H1 (cell line): ENCODE measurements around the gene NPL. TPM values are rescaled to one million over a fixed set of nuclear protein-coding genes. Genes with fewer than 3 reads are reported as not detected.

ENCODE experiments used
- CTCF ChIA-PET: fragments of 300-600 bp; sonication (Branson Sonifier 250); formaldehyde crosslinking; loops from one replicate; lab custom pipeline; 2021; ENCODE audit not compliant: partially characterized antibody; lab: Charles Lee
- POLR2A ChIA-PET: fragments of 300-600 bp; sonication (Branson Sonifier 250); formaldehyde crosslinking; loops from one replicate; lab custom pipeline; 2021; ENCODE audit warnings: inconsistent platforms; ENCODE audit not compliant: partially characterized antibody; lab: Charles Lee
- DNase-seq, 2 experiments: peaks; one replicate each; pipeline versions ENCODE4 v3.0.0 to v3.0.0-alpha.2; 2010 to 2022; ENCODE audit warnings: low spot score in 2 of 2, low read depth in 1 of 2, mixed read lengths in 1 of 2
- FAIRE-seq: peaks from 2 replicates; lab custom pipeline; 2011; peaks lifted over from hg19 to GRCh38; lab: Jason Lieb, UNC
- H2AFZ ChIP-seq: 2 replicates; pipeline ENCODE4 v1.8.1; 2012; ENCODE audit warnings: low read length, inconsistent platforms
- H2AK5ac ChIP-seq: 2 replicates; pipeline ENCODE4 v1.6.1; 2013; ENCODE audit warnings: low read depth, low read length
- H2BK120ac ChIP-seq: replicated peaks from 2 replicates; pipeline ENCODE3; 2013; ENCODE audit warnings: low read depth, low read length, inconsistent platforms
- H2BK12ac ChIP-seq: 2 replicates; pipeline ENCODE4 v1.6.1; 2013; ENCODE audit warnings: low read depth, low read length
- H2BK15ac ChIP-seq: 2 replicates; pipeline ENCODE4 v1.6.1; 2013; ENCODE audit warnings: low read length
- H2BK20ac ChIP-seq: 2 replicates; pipeline ENCODE4 v1.6.1; 2013; ENCODE audit warnings: low read length
- H2BK5ac ChIP-seq: 2 replicates; pipeline ENCODE4 v1.6.1; 2013; ENCODE audit warnings: low read depth, low read length
- H3K14ac ChIP-seq: 2 replicates; pipeline ENCODE4 v1.6.1; 2013; ENCODE audit warnings: inconsistent platforms; ENCODE audit not compliant: insufficient read length
- H3K18ac ChIP-seq: 2 replicates; pipeline ENCODE4 v1.6.1; 2013; ENCODE audit warnings: low read length; ENCODE audit errors: extremely low read depth
- H3K23ac ChIP-seq: 2 replicates; pipeline ENCODE4 v1.6.1; 2013; ENCODE audit warnings: inconsistent platforms; ENCODE audit not compliant: insufficient read length
- H3K23me2 ChIP-seq: 2 replicates; pipeline ENCODE4 v1.6.1; 2013; ENCODE audit warnings: low read depth, low read length
- H3K27ac ChIP-seq: 2 replicates; pipeline ENCODE4 v1.6.1; 2011; ENCODE audit warnings: low read depth, low read length, inconsistent platforms
- H3K27me3 ChIP-seq, 4 experiments: replicated peaks in 1 of 4; 1 replicate in 1 of 4; 2 replicates in 3 of 4; pipeline versions ENCODE4 v1.6.1 to v1.8.1; 2011 to 2013; ENCODE audit warnings: low read length in 3 of 4, mild to moderate bottlenecking in 3 of 4, inconsistent platforms in 2 of 4, mixed read lengths in 2 of 4, moderate library complexity in 1 of 4; ENCODE audit not compliant: control insufficient read depth in 3 of 4, insufficient read depth in 3 of 4; ENCODE audit errors: extremely low read depth in 1 of 4
- H3K36me3 ChIP-seq, 4 experiments: 2 replicates each; pipeline versions ENCODE4 v1.6.1 to v1.8.1; 2011 to 2013; ENCODE audit warnings: mild to moderate bottlenecking in 4 of 4, low read length in 3 of 4, moderate library complexity in 2 of 4, control low read depth in 1 of 4, inconsistent platforms in 1 of 4; ENCODE audit not compliant: insufficient read depth in 4 of 4, control insufficient read depth in 2 of 4
- H3K4ac ChIP-seq: replicated peaks from 2 replicates; pipeline ENCODE3; 2013; ENCODE audit warnings: low read length, low read depth, mixed read lengths, inconsistent platforms; ENCODE audit not compliant: insufficient read length
- H3K4me1 ChIP-seq, 4 experiments: replicated peaks in 1 of 4; 1 replicate in 1 of 4; 2 replicates in 3 of 4; pipeline versions ENCODE4 v1.6.1 to v1.8.1; 2011 to 2013; ENCODE audit warnings: low read length in 3 of 4, inconsistent platforms in 2 of 4, mixed read lengths in 1 of 4; ENCODE audit not compliant: insufficient read depth in 4 of 4, control insufficient read depth in 3 of 4
- H3K4me2 ChIP-seq, 2 experiments: 2 replicates each; pipeline versions ENCODE4 v1.6.1 to v1.8.1; 2011 to 2013; ENCODE audit warnings: low read depth in 2 of 2, low read length in 2 of 2, control low read depth in 1 of 2, inconsistent platforms in 1 of 2, mild to moderate bottlenecking in 1 of 2; ENCODE audit not compliant: insufficient read depth in 1 of 2
- H3K4me3 ChIP-seq, 4 experiments: fragments of 200-600, 300-600 bp in 1 of 4; sonication (generic), shearing (Covaris generic), sonication (Bioruptor Twin) in 1 of 4; 2 replicates each; pipeline versions ENCODE4 v1.5.1 to v1.8.1; 2011 to 2016; ENCODE audit warnings: low read length in 4 of 4, low read depth in 3 of 4, control low read depth in 2 of 4, inconsistent platforms in 2 of 4, mild to moderate bottlenecking in 2 of 4, mixed read lengths in 1 of 4, moderate library complexity in 1 of 4; ENCODE audit not compliant: insufficient read depth in 2 of 4; ENCODE audit errors: extremely low read depth in 1 of 4
- H3K56ac ChIP-seq: replicated peaks from 2 replicates; pipeline ENCODE3; 2013; ENCODE audit warnings: low read depth, mild to moderate bottlenecking, mixed read lengths, low read length, inconsistent platforms; ENCODE audit not compliant: insufficient read length
- H3K79me1 ChIP-seq: 2 replicates; pipeline ENCODE4 v1.6.1; 2013; ENCODE audit warnings: low read depth, low read length, control low read depth
- H3K79me2 ChIP-seq, 2 experiments: 2 replicates each; pipeline versions ENCODE4 v1.6.1 to v1.8.1; 2012 to 2013; ENCODE audit warnings: low read length in 2 of 2, mild to moderate bottlenecking in 2 of 2, inconsistent platforms in 1 of 2; ENCODE audit not compliant: insufficient read depth in 2 of 2, control insufficient read depth in 1 of 2
- H3K9ac ChIP-seq, 4 experiments: replicated peaks in 1 of 4; 1 replicate in 1 of 4; 2 replicates in 3 of 4; pipeline versions ENCODE4 v1.6.1 to v1.8.1; 2011 to 2013; ENCODE audit warnings: low read depth in 3 of 4, low read length in 3 of 4, control low read depth in 2 of 4, mild to moderate bottlenecking in 2 of 4, moderate library complexity in 2 of 4, inconsistent platforms in 1 of 4; ENCODE audit errors: extremely low read depth in 1 of 4
- H3K9me3 ChIP-seq, 2 experiments: 2 replicates each; pipeline versions ENCODE4 v1.6.1 to v1.8.1; 2012 to 2013; ENCODE audit warnings: mild to moderate bottlenecking in 2 of 2, moderate library complexity in 2 of 2, control low read depth in 1 of 2, inconsistent platforms in 1 of 2, low read depth in 1 of 2, low read length in 1 of 2, mixed read lengths in 1 of 2; ENCODE audit not compliant: insufficient read depth in 2 of 2
- H4K20me1 ChIP-seq, 2 experiments: replicated peaks in 1 of 2; 2 replicates each; pipeline versions ENCODE3 to v1.8.1; 2011 to 2013; ENCODE audit warnings: inconsistent platforms in 2 of 2, low read length in 2 of 2, mild to moderate bottlenecking in 1 of 2; ENCODE audit not compliant: insufficient read depth in 2 of 2, control insufficient read depth in 1 of 2
- H4K5ac ChIP-seq: 2 replicates; pipeline ENCODE4 v1.6.1; 2013; ENCODE audit warnings: low read length, low read depth, mixed read lengths, inconsistent platforms; ENCODE audit not compliant: insufficient read length
- H4K8ac ChIP-seq: 2 replicates; pipeline ENCODE4 v1.8.0; 2013; ENCODE audit warnings: mild to moderate bottlenecking, moderate library complexity, low read length, inconsistent platforms; ENCODE audit not compliant: insufficient read depth; ENCODE audit errors: extremely low read depth
- H4K91ac ChIP-seq: replicated peaks from 2 replicates; pipeline ENCODE3; 2013; ENCODE audit warnings: low read length, mixed read lengths, inconsistent platforms; ENCODE audit not compliant: insufficient read length
- BACH1 ChIP-seq: IDR thresholded peaks from 2 replicates; pipeline ENCODE4 v1.6.1; 2012; ENCODE audit warnings: low read length, improper control_type of control experiment
- GABPA ChIP-seq: IDR thresholded peaks from 2 replicates; pipeline ENCODE4 v1.6.1; 2011; ENCODE audit warnings: mild to moderate bottlenecking, low read length, moderate library complexity, borderline replicate concordance; ENCODE audit not compliant: insufficient read depth
- SRF ChIP-seq: IDR thresholded peaks from 2 replicates; pipeline ENCODE4 v1.6.1; 2011; ENCODE audit warnings: mild to moderate bottlenecking, low read depth, low read length, moderate library complexity
- TBP ChIP-seq: IDR thresholded peaks from 2 replicates; pipeline ENCODE4 v1.6.1; 2011; ENCODE audit warnings: low read depth, low read length, improper control_type of control experiment
- polyA plus RNA-seq, 7 experiments: library from polyadenylated mRNA; depleted of rRNA in 3 of 7; stranded (reverse) in 5 of 7; unstranded in 2 of 7; fragments of >200 nt in 5 of 7; fragments of 200-250 nt in 2 of 7; gene quantifications; 1 replicate in 5 of 7; 2 replicates in 1 of 7; 4 replicates in 1 of 7; pipeline versions ENCODE4 v1.2.1 to v1.2.3, GENCODE V29; 2011 to 2013; ENCODE audit warnings: missing spikeins in 2 of 7, mixed read lengths in 2 of 7
- total RNA-seq: library from RNA; stranded (reverse); fragmentation: NEBNext Ultra II Directional; extraction: Animal tissue kit (Norgen Biotek cat#: 25700); gene quantifications from 2 replicates; pipeline ENCODE4 v1.2.1, GENCODE V29; 2021
- TF ChIP-seq, protein P1 (sequence below): IDR thresholded peaks from 2 replicates; pipeline ENCODE4 v1.6.1; 2011; ENCODE audit warnings: low read depth, mild to moderate bottlenecking, low read length; ENCODE audit not compliant: insufficient read depth
- TF ChIP-seq, protein P2 (sequence below), 3 experiments: IDR thresholded peaks; 1 replicate in 2 of 3; 2 replicates in 1 of 3; pipeline versions ENCODE4 v1.5.1 to v1.6.1; 2011; ENCODE audit warnings: low read length in 3 of 3, mild to moderate bottlenecking in 3 of 3, inconsistent platforms in 2 of 3, low read depth in 1 of 3, moderate library complexity in 1 of 3; ENCODE audit not compliant: insufficient read depth in 1 of 3; ENCODE audit errors: control extremely low read depth in 1 of 3

The NPL gene
- total and polyA plus RNA-seq, 2 of the 8 experiments (the other 6 are each of a cell fraction or from before 2014, with no cell fraction given) = 2.2 to 4.4 TPM

- H3K79me2 ChIP-seq = no peaks in the 10 kb centered on the region
- TF ChIP-seq, protein P1, sequence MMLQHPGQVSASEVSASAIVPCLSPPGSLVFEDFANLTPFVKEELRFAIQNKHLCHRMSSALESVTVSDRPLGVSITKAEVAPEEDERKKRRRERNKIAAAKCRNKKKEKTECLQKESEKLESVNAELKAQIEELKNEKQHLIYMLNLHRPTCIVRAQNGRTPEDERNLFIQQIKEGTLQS = no peak
- TF ChIP-seq BACH1 (no peak), TBP (no peak), SRF (no peak), GABPA (no peak)
- TF ChIP-seq, protein P2, sequence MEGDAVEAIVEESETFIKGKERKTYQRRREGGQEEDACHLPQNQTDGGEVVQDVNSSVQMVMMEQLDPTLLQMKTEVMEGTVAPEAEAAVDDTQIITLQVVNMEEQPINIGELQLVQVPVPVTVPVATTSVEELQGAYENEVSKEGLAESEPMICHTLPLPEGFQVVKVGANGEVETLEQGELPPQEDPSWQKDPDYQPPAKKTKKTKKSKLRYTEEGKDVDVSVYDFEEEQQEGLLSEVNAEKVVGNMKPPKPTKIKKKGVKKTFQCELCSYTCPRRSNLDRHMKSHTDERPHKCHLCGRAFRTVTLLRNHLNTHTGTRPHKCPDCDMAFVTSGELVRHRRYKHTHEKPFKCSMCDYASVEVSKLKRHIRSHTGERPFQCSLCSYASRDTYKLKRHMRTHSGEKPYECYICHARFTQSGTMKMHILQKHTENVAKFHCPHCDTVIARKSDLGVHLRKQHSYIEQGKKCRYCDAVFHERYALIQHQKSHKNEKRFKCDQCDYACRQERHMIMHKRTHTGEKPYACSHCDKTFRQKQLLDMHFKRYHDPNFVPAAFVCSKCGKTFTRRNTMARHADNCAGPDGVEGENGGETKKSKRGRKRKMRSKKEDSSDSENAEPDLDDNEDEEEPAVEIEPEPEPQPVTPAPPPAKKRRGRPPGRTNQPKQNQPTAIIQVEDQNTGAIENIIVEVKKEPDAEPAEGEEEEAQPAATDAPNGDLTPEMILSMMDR (IDR thresholded peaks at IDR 0.05; ENCODE audit: control extremely low read depth in 1 of 3, insufficient read depth in 1 of 3, low read depth in 1 of 3, low read length in 3 of 3) = no peak
These were observed 33.1 kb upstream of the NPL start for GRCh38 chr1:182756423-182756822.

More at GRCh38 chr1:182756423-182756822, 33.1 kb upstream of the NPL start:
- no peak overlapping the region for H2BK20ac ChIP-seq
- H3K56ac ChIP-seq = no peak overlapping the region
- DNase-seq (no peak), FAIRE-seq (no peak)
- ChIA-PET POLR2A (no interaction called here), CTCF (interaction anchor here (0.6 to 8.1 kb wide), 6 partner anchors 9 to 161 kb away, joined by 3 to 48 read pairs (median 4); no protein-coding TSS in a partner anchor)
- H2AFZ ChIP-seq = no peak overlapping the region
- no peaks in the 10 kb centered on the region for H3K36me3 ChIP-seq
- H3K9ac ChIP-seq = no peak overlapping the region
- H2BK12ac ChIP-seq = no peak overlapping the region
- H3K4me3 ChIP-seq = no peak overlapping the region
- no peak overlapping the region for H3K18ac ChIP-seq
- H3K4me2 ChIP-seq = no peak overlapping the region
- peaks cover 2 to 3% of the 10 kb centered on the region in 2 experiments; a peak in 3 of 4 replicates for H3K9me3 ChIP-seq
- no peak overlapping the region for H4K91ac ChIP-seq
- no peaks in the 10 kb centered on the region for H3K79me1 ChIP-seq
- no peak overlapping the region for H2BK120ac ChIP-seq
- no peak overlapping the region for H3K27ac ChIP-seq
- no peaks in the 10 kb centered on the region for H3K27me3 ChIP-seq
- no peaks in the 10 kb centered on the region for H4K20me1 ChIP-seq
- no peak overlapping the region for H4K5ac ChIP-seq
- no peaks in the 10 kb centered on the region for H3K4me1 ChIP-seq
- no peak overlapping the region for H2BK15ac ChIP-seq
- no peak overlapping the region for H3K23ac ChIP-seq
- H3K4ac ChIP-seq = no peak overlapping the region
- no peak overlapping the region for H2AK5ac ChIP-seq
- H4K8ac ChIP-seq = no peak overlapping the region
- no peak overlapping the region for H3K14ac ChIP-seq
- H2BK5ac ChIP-seq = no peak overlapping the region
- no peaks in the 10 kb centered on the region for H3K23me2 ChIP-seq
